Common myeloid progenitor, CD34-positive (primary cell): ENCODE data around the gene EPHA6.
A peak's percentile ranks its signal among the peaks of the same experiment; 100 is the strongest.

Experiments used
- CTCF ChIA-PET: fragments of 350-600 bp; sonication (Branson Sonifier 250); formaldehyde crosslinking; loops from one replicate; lab custom pipeline; 2021; ENCODE audit warnings: antibody characterized with exemption; lab: Charles Lee
- POLR2A ChIA-PET: fragments of 350-600 bp; sonication (Branson Sonifier 250); formaldehyde crosslinking; loops from one replicate; lab custom pipeline; 2021; ENCODE audit warnings: antibody characterized with exemption; lab: Charles Lee
- DNase-seq, 3 donors: peaks; one replicate each; pipeline versions ENCODE4 v3.0.0 to v3.0.0-alpha.2; 2013
- H3K27ac ChIP-seq, 2 experiments: 1 replicate in 1 of 2; 2 replicates in 1 of 2; pipeline ENCODE4 v1.7.0; 2013; ENCODE audit warnings: inconsistent platforms in 2 of 2, low read length in 2 of 2, mild to moderate bottlenecking in 2 of 2, low read depth in 1 of 2, moderate library complexity in 1 of 2; ENCODE audit not compliant: severe bottlenecking in 2 of 2, insufficient read depth in 1 of 2, poor library complexity in 1 of 2
- H3K27me3 ChIP-seq, 5 experiments: replicated peaks in 2 of 5; 1 replicate in 3 of 5; 2 replicates in 2 of 5; pipeline versions ENCODE4 v1.6.1 to v1.7.0; 2013; ENCODE audit warnings: low read length in 4 of 5, mild to moderate bottlenecking in 2 of 5, moderate library complexity in 2 of 5, inconsistent platforms in 1 of 5; ENCODE audit not compliant: insufficient read depth in 5 of 5, control insufficient read depth in 4 of 5
- H3K36me3 ChIP-seq, 4 experiments: 1 replicate in 2 of 4; 2 replicates in 2 of 4; pipeline versions ENCODE4 v1.6.1 to v1.7.0; 2013; ENCODE audit warnings: low read length in 3 of 4, control low read depth in 1 of 4, mild to moderate bottlenecking in 1 of 4; ENCODE audit not compliant: control insufficient read depth in 4 of 4, insufficient read depth in 4 of 4
- H3K4me1 ChIP-seq, 4 experiments: 1 replicate in 3 of 4; 2 replicates in 1 of 4; pipeline versions ENCODE4 v1.6.1 to v1.7.1; 2013; ENCODE audit warnings: low read length in 3 of 4, mild to moderate bottlenecking in 3 of 4, control low read depth in 1 of 4, inconsistent platforms in 1 of 4, moderate library complexity in 1 of 4; ENCODE audit not compliant: control insufficient read depth in 4 of 4, insufficient read depth in 4 of 4; ENCODE audit errors: control extremely low read depth in 1 of 4
- H3K4me3 ChIP-seq, 7 experiments: 1 replicate in 4 of 7; 2 replicates in 3 of 7; pipeline versions ENCODE4 v1.5.1 to v1.7.0; 2013; ENCODE audit warnings: mild to moderate bottlenecking in 7 of 7, low read length in 6 of 7, moderate library complexity in 6 of 7, inconsistent platforms in 2 of 7, low read depth in 2 of 7, control low read depth in 1 of 7; ENCODE audit not compliant: insufficient read depth in 4 of 7, control insufficient read depth in 1 of 7; ENCODE audit errors: extremely low read depth in 1 of 7
- H3K9me3 ChIP-seq, 5 experiments: 1 replicate in 4 of 5; 2 replicates in 1 of 5; pipeline versions ENCODE4 v1.6.1 to v1.7.1; 2013; ENCODE audit warnings: low read length in 4 of 5, mild to moderate bottlenecking in 2 of 5, inconsistent platforms in 1 of 5, low read depth in 1 of 5, moderate library complexity in 1 of 5; ENCODE audit not compliant: control insufficient read depth in 4 of 5, insufficient read depth in 2 of 5; ENCODE audit errors: control extremely low read depth in 1 of 5
- WGBS: methylation state at CpG from one replicate; pipeline ENCODE4 v1.1.5; 2013; ENCODE audit not compliant: insufficient coverage; 5-methylcytosine and 5-hydroxymethylcytosine counted together

Gene EPHA6

GRCh38 chr3:96991800-96992365 lies 177.5 kb downstream of the EPHA6 start:
- no peak overlapping the region for H3K27ac ChIP-seq
- H3K4me3 ChIP-seq = no peak overlapping the region
- no peaks in the 10 kb centered on the region for H3K27me3 ChIP-seq
- WGBS = 89% methylated on average over 4 of the region's 4 CpGs
- H3K4me1 ChIP-seq = peaks cover 0 to 8% (median 0%) of the 10 kb centered on the region in 4 experiments
- ChIA-PET POLR2A (no interaction called here), CTCF (no interaction called here)
- DNase-seq = no peak
- H3K9me3 ChIP-seq = no peaks in the 10 kb centered on the region
- H3K36me3 ChIP-seq = no peaks in the 10 kb centered on the region

- no peak for DNase-seq
- CTCF ChIA-PET = no interaction called here
- WGBS = 93% methylated on average over 3 of the region's 3 CpGs
- H3K9me3 ChIP-seq = no peaks in the 10 kb centered on the region
- no peaks in the 10 kb centered on the region for H3K36me3 ChIP-seq
- H3K27me3 ChIP-seq = no peaks in the 10 kb centered on the region
- H3K4me1 ChIP-seq = peaks cover 0 to 8% (median 0%) of the 10 kb centered on the region in 4 experiments
- H3K4me3 ChIP-seq = no peak overlapping the region
- POLR2A ChIA-PET = no interaction called here
- no peak overlapping the region for H3K27ac ChIP-seq
Observed at GRCh38 chr3:96994988-96995387, 180.6 kb downstream of the EPHA6 start.

DNA sequence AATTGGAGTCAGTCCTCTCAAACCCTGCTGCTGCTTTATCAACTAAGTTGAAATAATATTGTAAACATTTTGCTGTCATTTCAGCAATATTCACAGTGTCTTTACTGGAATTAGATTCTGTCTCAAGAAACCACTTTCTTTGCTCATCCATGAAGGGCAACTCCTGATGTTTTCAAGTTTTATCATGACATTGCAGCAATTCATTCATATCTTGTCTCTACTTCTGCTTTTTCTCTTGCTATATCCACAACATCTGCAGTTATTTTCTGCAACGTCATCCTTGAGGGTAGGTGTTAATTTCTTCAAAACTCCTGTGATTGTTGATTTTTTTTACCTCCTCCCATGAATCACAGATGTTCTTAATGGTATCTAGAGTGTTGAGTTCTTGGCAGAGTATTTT lies 181.6 kb downstream of the EPHA6 start:
- no peaks in the 10 kb centered on the region for H3K9me3 ChIP-seq
- POLR2A ChIA-PET = no interaction called here
- peaks cover 0 to 8% (median 0%) of the 10 kb centered on the region in 4 experiments for H3K4me1 ChIP-seq
- WGBS = no CpG with 5 or more reads among the region's 1 CpG
- no peaks in the 10 kb centered on the region for H3K27me3 ChIP-seq
- no peaks in the 10 kb centered on the region for H3K36me3 ChIP-seq
- CTCF ChIA-PET = no interaction called here
- peak; percentile 1 to 52 (median 31) for DNase-seq
- no peak overlapping the region for H3K27ac ChIP-seq
- H3K4me3 ChIP-seq = no peak overlapping the region

DNA sequence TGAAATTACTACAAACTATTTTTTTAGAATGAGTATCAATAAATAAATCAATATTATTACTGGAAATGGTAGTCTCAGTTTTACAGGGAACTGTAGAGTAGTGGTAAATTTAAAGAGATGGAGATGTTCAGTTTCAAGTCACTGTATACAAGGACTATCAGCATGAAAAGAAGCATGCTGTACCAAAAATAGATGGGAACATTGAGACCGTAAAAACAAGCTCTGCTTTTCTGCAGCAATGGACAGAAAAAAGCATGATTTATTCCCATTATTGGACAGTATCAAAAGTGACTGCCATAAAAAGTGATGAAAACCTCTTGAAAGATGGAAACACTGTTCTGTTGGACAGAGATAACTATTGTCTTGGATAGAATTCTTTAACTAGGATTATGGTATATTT lies 187.2 kb downstream of the EPHA6 start:
- CTCF ChIA-PET = no interaction called here
- POLR2A ChIA-PET = no interaction called here
- Histone ChIP-seq H3K27ac (no peak overlapping the region), H3K36me3 (no peaks in the 10 kb centered on the region), H3K4me1 (no peaks in the 10 kb centered on the region), H3K9me3 (no peaks in the 10 kb centered on the region), H3K27me3 (no peaks in the 10 kb centered on the region), H3K4me3 (no peak overlapping the region)
- DNase-seq = no peak
- WGBS = 100% methylated on average over 1 of the region's 1 CpG

DNA sequence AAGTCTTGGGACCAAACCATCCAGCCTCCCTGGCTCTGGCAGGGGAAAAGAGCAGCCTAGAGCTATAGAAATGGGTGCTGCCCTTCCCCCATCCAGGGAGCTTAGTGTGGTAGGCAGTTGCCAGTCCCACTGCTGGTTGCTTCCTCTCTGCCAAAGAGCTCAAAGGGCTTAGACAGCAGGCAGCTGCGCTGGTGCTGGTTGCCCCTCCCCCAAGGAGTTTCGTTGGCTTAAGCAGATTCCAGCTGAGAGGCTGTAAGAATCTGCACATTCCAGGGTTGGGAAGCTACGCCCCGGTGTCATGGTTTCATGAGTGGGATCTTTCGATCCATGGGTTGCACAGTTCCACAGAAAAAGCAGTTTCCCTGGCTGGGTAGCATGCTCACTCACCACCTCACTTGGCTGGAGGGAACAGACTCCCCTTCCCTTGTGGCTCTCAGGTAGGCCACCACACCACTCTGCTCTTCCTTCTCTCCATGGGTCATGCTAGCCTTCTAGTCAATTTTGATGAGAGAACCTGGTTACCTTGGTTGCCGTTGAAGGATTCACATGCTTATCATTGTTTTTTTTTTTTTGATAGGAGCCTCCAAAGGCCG lies 195.1 kb downstream of the EPHA6 start:
- CTCF ChIA-PET = no interaction called here
- Histone ChIP-seq H3K4me3 (no peak overlapping the region), H3K27me3 (no peaks in the 10 kb centered on the region), H3K9me3 (peaks cover 0 to 7% (median 0%) of the 10 kb centered on the region in 5 experiments), H3K4me1 (no peaks in the 10 kb centered on the region), H3K36me3 (no peaks in the 10 kb centered on the region), H3K27ac (no peak overlapping the region)
- WGBS = 83% methylated on average over 6 of the region's 7 CpGs
- no peak for DNase-seq
- POLR2A ChIA-PET = no interaction called here

DNA sequence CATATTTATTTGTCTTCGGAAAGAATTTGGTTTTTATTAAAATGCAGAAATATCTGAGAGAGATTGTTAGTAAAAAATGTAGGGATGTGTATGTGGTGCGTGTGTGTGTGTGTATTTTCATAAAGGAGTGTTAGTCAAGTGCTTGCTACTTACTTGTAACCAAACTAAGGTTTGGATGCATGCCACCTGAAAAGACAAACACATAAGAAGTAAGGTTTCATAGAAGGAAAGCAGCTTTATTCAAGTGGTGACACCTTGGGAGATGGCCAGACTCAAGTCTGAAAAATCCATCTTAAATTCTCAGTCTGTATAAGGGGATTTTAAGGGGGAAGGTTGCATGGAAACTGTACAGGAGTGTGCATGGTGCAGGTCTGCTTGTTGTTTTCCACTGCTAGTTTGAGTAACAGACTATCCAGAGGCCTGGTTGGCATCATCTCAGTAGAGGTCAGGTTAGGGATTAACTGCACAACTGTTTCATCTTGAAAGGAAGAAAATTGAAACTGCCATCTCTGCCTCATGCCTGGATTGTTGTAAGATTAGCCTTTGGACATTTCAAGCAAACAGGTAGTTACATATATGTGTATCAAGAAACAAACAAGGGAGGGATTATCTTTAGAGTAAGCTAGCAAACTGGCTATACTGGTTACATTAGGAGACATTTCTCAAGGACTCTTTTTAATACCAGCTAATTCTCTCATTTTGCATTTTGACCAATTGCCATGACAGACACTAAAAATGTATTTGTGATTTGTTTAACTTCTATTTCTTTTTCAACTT lies 196.7 kb downstream of the EPHA6 start:
- no peak for DNase-seq
- Histone ChIP-seq H3K4me1 (no peaks in the 10 kb centered on the region), H3K36me3 (no peaks in the 10 kb centered on the region), H3K4me3 (no peak overlapping the region), H3K27me3 (no peaks in the 10 kb centered on the region), H3K9me3 (peaks cover 0 to 7% (median 0%) of the 10 kb centered on the region in 5 experiments), H3K27ac (no peak overlapping the region)
- ChIA-PET POLR2A (no interaction called here), CTCF (no interaction called here)
- 100% methylated on average over 1 of the region's 2 CpGs for WGBS

DNA sequence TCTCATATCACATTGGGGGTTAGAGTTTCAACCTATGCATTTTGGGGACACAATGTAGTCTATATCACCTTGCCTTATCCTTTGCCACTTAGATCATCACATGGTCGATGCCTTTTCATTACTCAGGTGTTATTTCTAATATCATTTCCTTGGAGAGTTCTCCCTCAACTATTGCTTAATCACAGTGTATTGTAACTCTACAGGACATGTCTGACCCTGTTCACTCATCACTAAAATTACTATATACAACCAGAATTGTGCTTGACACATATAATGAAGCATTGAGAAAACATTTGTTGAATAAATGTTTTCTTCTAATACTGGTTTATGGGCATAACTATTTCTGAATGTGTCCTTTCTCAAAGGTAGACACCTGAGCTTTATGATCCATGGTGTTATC lies 207.4 kb downstream of the EPHA6 start:
- no peak overlapping the region for H3K4me3 ChIP-seq
- H3K9me3 ChIP-seq = peaks cover 0 to 4% (median 0%) of the 10 kb centered on the region in 5 experiments
- no peaks in the 10 kb centered on the region for H3K27me3 ChIP-seq
- ChIA-PET CTCF (no interaction called here), POLR2A (no interaction called here)
- DNase-seq = no peak
- no peak overlapping the region for H3K27ac ChIP-seq
- H3K4me1 ChIP-seq = no peaks in the 10 kb centered on the region
- no peaks in the 10 kb centered on the region for H3K36me3 ChIP-seq
- WGBS = no CpG with 5 or more reads among the region's 1 CpG
